A673 (cell line): Measurements from ENCODE around the gene BBX.

ENCODE experiments used
- CTCF ChIP-seq: fragments of 300-800, 200-600 bp; sonication (generic); conservative IDR thresholded peaks from 2 replicates; pipeline ENCODE4 v1.5.1; 2017; ENCODE audit warnings: low read depth, mild to moderate bottlenecking, antibody characterized with exemption, low read length, moderate library complexity, mixed read lengths
- EZH2 ChIP-seq: fragments of 200-600 bp; sonication (generic); IDR thresholded peaks from 2 replicates; pipeline ENCODE4 v1.6.1; 2017; ENCODE audit warnings: borderline replicate concordance, low read depth, mild to moderate bottlenecking, mixed read lengths, antibody characterized with exemption, low read length; ENCODE audit not compliant: poor library complexity, severe bottlenecking

- TF ChIP-seq CTCF (no peak), EZH2 (no peak)
These were observed 33.8 kb upstream of the BBX start for GRCh38 chr3:107488942-107489341.
